ENCODE data around the gene CSNK1G2.

CSNK1G2 gene

DNA sequence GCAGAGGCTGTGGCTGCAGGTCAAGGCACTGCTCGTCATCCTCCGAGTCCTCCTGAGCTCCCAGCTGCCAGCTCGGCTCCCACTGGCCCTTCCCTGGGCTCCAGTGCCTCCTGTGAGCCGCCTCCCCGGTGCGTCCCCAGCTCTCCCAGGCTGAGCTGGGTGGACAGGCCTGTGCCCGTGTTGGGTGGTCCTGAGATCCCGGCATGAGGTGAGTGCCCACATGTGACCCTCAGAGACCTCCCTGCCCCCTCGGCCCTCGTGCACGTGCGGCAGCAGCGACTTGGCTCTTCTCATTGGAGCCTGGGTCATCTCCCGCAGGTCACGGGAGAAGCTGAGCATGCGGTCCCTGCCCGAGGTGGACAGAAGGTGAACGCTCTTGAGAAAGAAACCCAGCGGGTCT lies 20.3 kb upstream of the CSNK1G2 start:
- DNase-seq: no peak

DNA sequence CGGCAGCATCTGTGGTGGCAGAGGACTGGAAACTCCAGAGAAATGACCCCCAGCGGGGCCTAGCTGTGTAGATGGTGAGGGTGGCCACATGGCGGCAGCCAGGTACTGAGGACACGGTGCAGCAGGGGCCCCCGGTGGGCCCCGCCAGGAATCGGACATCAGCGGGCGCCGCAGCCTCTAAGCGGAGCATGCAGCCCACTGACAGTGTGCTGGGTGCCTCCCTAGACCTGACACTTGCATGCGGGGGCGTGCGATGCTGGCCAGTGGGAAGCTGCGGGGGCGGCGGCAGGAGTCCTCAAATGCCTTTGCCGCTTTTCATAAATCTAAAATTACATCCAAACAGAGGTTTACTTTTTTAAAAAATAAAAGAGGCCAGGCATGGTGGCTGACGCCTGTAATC lies 19.6 kb upstream of the CSNK1G2 start:
- no peak for DNase-seq

DNA sequence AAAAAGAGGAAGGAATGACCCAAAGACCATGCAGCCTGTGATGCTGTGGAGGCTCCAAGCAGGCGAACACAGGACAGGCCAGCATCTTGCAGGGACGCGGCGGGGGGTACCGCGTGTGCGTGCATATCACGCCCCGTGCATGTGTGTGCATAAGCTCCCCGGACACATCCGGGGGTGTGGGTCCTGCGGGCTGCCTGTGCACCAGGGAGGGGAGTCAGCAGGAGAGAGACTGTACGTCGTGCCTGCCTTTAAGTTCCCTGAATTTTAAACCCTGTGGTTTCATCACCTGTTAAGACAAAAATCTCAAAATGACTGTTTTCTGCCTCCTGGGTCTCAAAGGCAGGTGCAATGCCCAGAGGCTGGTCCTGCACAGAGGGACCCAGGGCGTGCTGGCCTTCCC lies 19.1 kb upstream of the CSNK1G2 start:
- DNase-seq: no peak

DNA sequence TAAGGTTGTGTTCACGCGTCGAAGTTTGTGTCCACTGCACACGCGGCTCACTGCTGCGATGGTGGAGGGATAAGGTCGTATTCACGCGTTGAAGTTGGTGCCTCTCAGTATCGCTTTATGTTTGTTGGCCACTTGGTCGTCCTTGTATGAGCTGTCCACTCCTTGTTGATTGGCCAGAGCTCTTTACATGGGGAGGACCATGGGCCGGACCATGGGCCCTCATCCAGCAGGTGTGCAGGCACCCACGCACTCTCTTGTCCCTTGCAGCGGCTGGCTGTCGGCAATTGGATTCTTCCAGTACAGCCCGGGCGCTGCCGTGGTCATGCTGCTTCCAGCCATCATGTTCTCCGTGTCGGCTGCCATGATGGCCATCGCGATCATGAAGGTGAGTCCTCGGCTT lies 18.2 kb upstream of the CSNK1G2 start:
- no peak for DNase-seq

- no peak for DNase-seq
These were observed 17.7 kb upstream of the CSNK1G2 start for GRCh38 chr19:1923319-1923718.

DNA sequence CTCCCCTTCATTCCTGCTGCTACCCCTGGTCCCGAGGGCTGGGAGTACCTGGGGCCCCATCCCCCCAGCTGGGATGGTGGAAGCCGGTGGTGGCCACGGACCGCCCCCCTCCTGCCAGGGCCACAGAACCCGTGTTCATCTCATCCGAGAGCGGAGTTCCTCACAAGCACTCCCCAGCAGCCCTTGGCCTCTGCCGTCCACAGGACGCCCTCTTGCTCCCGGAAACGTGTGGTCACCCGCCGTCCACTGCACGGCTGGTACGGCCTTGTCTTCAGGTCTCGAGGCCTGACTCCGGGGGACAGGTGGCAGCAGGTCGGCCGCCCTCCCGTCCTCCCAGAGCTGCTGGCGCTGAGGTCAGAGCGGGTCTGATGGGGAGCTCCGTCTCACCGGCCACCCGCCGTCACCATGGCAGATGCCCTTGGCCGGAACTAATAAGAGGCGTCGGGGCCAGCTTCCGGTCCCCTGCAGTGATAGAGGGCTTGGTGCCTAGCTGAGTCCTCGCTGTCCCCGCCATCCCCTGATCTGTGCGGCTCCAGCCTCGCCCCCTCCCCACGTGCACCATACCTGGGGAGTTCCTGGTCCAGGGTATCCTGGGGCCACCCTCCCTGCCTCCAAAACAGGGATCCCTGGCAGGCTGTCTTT lies 16.5 kb upstream of the CSNK1G2 start:
- DNase-seq: no peak

- no peak for DNase-seq
These were observed 15.4 kb upstream of the CSNK1G2 start for GRCh38 chr19:1925544-1925943.

DNA sequence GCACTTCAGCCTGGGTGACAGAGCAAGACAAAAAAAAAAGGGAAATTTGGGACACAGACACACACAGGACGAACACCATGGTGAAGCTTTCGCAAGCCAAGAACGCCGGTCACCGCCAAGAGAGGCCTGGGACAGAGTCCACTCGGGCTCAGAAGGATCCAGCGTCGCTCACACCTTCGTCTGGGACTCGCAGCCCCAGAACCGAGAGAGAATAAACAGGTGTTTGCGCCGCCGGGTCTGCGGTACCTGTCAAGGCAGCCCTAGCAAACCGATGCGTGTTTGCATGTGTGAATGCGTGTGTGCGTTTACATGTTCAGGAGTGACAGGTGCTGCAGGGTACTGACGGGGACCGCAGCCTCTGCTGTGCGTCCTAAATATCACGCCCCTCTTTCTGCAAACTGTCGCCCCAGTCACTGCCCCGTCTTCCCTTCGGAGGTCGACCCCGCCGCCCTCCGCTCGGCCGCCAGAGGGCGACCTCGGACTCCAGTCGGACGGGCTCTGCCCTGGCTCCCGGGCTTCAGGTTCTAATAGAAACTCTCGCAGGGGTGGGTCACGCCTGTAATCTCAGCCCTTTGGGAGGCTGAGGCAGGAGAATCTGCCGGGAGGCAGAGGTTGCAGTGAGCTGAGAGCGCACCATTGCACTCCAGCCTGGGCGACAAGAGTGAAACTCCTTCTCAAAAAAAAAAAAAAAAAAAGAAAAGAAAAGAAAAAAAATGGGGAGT lies 11.8 kb upstream of the CSNK1G2 start:
- DNase-seq: peak; percentile 70

DNA sequence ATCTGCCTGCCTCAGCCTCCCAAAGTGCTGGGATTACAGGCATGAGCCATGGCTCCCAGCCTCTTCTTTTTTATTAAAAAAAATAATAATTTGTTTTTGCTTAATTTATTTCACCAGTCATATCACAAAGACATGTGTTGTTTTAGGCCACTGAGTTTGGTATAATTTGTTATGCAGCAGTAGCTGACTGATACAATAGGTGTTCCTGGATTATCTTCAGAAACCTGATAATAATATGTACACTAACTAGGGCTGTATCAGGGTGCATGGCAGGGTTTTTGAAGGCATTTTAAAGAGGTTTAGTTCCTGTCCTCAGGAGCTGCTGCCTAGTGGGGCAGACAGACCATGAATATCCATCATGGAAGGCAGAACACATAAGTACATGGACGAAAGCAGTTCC lies 9.5 kb upstream of the CSNK1G2 start:
- DNase-seq: no peak

DNA sequence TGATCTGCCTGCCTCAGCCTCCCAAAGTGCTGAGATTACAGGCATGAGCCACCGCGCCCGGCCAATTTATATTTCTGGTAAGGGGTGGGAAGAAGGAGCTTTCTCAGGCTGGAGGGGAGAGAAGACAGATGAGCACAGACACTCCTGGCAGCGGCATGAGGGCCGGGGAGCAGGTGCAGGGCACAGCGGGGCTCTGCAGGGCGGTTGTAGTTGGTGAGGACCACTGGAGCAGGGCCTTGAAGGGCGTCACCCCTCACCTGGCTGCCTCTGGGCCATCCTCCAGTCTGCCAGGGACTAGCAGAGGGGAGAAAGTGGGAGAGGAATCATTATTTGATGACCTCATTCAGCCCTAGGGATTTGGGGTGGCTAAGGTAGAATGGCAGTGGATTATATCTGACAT lies 8.6 kb upstream of the CSNK1G2 start:
- no peak for DNase-seq

DNA sequence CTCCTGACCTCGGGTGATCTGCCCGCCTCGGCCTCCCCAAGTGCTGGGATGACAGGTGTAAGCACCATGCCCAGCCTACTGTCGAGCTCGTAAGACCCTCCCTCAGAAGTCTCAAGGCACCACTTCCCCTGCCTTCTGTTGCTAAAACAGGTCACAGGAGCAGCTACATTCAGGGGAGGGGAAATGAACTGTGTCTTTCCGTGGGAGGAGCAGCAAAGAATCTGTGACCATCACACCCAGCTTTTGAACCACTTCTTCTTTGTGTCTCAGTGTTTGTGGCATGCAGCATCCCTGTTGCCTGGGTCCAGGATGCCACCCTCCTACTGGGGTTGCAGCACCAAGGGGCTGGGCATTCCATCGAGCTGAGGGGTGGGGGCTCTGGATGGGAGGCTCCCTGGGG lies 7.7 kb upstream of the CSNK1G2 start:
- DNase-seq: no peak

GRCh38 chr19:1933942-1934341 lies 7.0 kb upstream of the CSNK1G2 start:
- DNase-seq: no peak

- DNase-seq: no peak
These were observed 5.3 kb upstream of the CSNK1G2 start for GRCh38 chr19:1935484-1936208.

- no peak for DNase-seq
These were observed 4.5 kb upstream of the CSNK1G2 start for GRCh38 chr19:1936430-1936829.

DNA sequence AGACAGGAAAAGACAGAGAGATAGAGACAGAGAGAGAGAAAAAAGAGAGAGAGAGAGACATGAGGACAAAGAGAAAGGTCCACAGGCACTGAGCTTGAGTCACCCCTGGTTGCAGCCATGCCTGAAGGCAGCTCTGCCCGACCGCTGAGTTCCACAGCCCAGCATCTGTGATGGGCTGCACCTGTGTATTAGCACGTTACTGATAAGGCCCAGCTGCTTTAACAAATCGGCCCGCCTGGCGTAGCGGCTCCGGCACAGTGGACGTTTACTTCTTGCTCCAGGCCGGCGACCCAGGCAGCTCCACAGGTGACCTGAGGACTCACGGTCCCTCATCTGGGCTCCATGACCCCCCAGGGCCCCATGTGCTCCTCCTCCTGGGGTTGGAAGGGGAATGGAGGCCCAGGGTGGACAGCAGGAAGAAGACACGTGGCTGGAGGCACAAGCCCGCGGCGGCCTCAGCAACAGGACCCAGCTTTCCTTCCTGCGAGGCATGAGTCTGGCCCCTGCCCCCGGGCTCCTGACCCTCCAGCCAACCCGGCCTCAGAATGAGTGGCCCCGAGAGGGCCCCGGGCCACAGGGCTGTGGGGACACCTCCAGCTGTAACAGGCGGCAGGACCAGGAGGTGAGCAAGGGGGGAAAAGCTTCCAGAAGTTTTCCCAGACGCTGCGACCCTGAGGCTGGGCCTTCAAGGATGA lies 3.9 kb upstream of the CSNK1G2 start:
- no peak for DNase-seq

DNA sequence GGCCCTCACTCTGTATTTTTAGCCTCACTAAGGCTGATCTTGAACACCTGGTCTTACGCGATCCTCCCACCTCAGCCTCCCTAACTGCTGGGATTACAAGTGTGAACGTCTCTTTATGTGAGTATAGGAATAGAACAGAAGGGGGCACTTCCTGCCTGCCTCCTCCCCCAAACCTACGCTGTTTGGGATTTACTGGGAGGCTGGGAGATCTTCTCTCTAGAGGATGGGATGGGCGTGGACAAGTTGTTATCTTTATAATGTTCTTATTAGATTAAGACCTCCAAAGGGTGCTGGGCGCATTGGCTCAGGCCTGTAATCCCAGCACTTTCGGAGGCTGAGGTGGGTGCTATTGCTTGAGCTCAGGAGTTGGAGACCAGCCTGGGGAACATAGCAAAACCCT lies 2.9 kb upstream of the CSNK1G2 start:
- DNase-seq: no peak

- peak; percentile 53 for DNase-seq
These were observed 1.3 kb downstream of the CSNK1G2 start for GRCh38 chr19:1942078-1942933.

DNA sequence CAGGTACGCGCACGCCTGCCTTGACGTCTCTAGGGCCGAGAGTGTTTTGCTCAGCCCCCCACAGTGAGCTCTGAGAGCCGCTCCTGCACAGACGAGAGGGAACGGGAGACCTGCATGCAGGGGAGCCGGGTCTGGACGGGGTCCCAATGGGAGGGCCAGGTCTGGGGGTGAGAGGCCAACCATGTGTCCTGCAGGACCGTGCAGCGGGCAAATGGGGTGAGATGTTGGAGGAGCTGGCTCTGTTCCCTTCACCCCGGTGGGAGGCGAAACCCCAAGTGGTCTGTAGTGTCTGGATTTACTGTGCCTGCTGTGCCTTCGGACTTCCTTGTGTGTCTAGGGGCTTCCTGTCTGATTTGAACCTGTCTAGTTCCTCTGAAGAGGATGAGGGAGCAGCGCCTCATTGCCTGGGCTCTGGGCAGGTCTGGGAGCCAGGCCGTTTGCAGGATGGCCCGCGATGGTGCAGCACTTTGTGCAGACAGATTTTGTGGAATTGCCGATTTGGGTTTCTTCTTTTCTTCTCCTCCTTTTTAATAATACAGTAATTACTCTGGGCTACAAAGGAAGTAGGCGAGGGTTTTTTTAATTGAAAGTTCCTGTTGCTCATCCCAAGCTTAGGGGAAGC lies 2.1 kb downstream of the CSNK1G2 start:
- no peak for DNase-seq

GRCh38 chr19:1943661-1944087 lies 2.7 kb downstream of the CSNK1G2 start:
- DNase-seq: no peak

GRCh38 chr19:1944088-1944915 lies 3.3 kb downstream of the CSNK1G2 start:
- DNase-seq: no peak

DNA sequence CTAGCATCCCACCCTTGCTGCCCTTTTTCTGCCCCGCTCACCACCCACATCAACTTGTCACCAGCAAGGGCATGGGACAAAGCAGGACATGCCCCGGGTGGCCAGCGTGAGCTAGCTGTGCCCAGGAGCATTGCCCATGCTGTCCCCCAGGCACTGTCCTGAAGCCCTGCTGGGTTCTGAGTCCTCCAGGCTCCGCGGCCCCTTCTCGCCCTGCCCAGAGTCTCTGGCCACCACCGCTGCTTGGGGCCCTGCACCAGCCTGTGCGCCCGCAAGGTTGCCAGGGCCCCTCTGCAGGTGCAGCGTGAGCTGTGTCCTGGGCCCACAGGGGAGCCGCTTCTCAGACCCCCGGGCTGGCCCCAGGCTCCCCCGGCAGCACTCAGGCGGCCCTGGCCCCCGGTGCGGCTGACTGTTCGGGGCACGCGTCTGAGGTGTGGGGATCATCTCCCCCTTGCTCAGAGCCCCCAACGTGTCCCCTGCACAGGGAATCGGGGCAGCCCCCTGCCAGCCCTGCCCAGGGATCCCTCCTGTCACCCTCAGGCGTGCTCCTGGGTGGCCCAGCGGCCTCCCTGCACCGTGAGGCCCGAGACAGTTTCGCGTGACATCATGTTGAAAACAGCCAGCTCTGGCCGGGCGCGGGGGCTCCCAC lies 4.1 kb downstream of the CSNK1G2 start:
- no peak for DNase-seq

All from activated CD4-positive, alpha-beta T cell treated with anti-CD3 and anti-CD28 coated beads for 1 hour (primary cell).